SK-N-SH (cell line): ENCODE measurements around the gene BEND5. TPM values are rescaled to one million over a fixed set of nuclear protein-coding genes. Genes with fewer than 3 reads are reported as not detected.

ENCODE experiments used
- CTCF ChIA-PET: fragments of 300-600, 350-600 bp; formaldehyde crosslinking; extraction: SDS; loops from one replicate; lab custom pipeline; 2021; lab: Yijun Ruan, JAX
- POLR2A ChIA-PET: fragments of 350-600 bp; sonication (Branson Sonifier 250); formaldehyde crosslinking; extraction: SDS; loops from one replicate; lab custom pipeline; 2020; ENCODE audit warnings: antibody characterized with exemption, inconsistent platforms; lab: Yijun Ruan, JAX
- DNase-seq: peaks from one replicate; pipeline ENCODE4 v3.0.0; 2012
- H2AFZ ChIP-seq: fragments of 200-600 bp; sonication (generic); 2 replicates; pipeline ENCODE4 v1.8.1; 2016; ENCODE audit warnings: antibody characterized with exemption, mild to moderate bottlenecking, low read depth
- H3F3A ChIP-seq: fragments of 200-600 bp; sonication (generic); replicated peaks from 2 replicates; pipeline ENCODE3; 2016; ENCODE audit warnings: antibody characterized with exemption, mild to moderate bottlenecking; ENCODE audit not compliant: insufficient read depth
- H3K27ac ChIP-seq, 2 experiments: fragments of 200-500 bp in 1 of 2; fragments of 200-600 bp in 1 of 2; sonication (Bioruptor generic) in 1 of 2; sonication (generic), shearing (Covaris generic) in 1 of 2; 2 replicates each; pipeline versions ENCODE4 v1.5.1 to v1.6.1; 2014 to 2016; ENCODE audit warnings: low read depth in 2 of 2, inconsistent platforms in 1 of 2, low read length in 1 of 2, mild to moderate bottlenecking in 1 of 2, mixed read lengths in 1 of 2
- H3K27me3 ChIP-seq: fragments of 200-600 bp; sonication (generic), shearing (Covaris generic); 2 replicates; pipeline ENCODE4 v1.6.1; 2016; ENCODE audit warnings: mixed run types; ENCODE audit not compliant: insufficient read depth
- H3K36me3 ChIP-seq, 2 experiments: fragments of 200-500 bp in 1 of 2; fragments of 200-600 bp in 1 of 2; sonication (Bioruptor generic) in 1 of 2; sonication (generic) in 1 of 2; replicated peaks in 1 of 2; 2 replicates each; pipeline versions ENCODE3 to v1.5.1; 2014 to 2016; ENCODE audit warnings: low read length in 1 of 2, mild to moderate bottlenecking in 1 of 2; ENCODE audit not compliant: insufficient read depth in 2 of 2, control insufficient read depth in 1 of 2
- H3K4me1 ChIP-seq, 2 experiments: fragments of 200-500 bp in 1 of 2; fragments of 200-600 bp in 1 of 2; sonication (Bioruptor generic) in 1 of 2; sonication (generic), shearing (Covaris generic) in 1 of 2; 2 replicates each; pipeline versions ENCODE4 v1.5.1 to v1.6.1; 2014 to 2016; ENCODE audit warnings: low read depth in 1 of 2, low read length in 1 of 2, mixed run types in 1 of 2; ENCODE audit not compliant: insufficient read depth in 2 of 2, control insufficient read depth in 1 of 2
- H3K4me2 ChIP-seq: fragments of 200-600 bp; sonication (generic), shearing (Covaris generic); 2 replicates; pipeline ENCODE4 v1.6.1; 2017; ENCODE audit warnings: mixed run types
- H3K4me3 ChIP-seq, 2 experiments: fragments of 200-500 bp in 1 of 2; fragments of 200-600 bp in 1 of 2; sonication (Bioruptor generic) in 1 of 2; sonication (generic), shearing (Covaris generic) in 1 of 2; 2 replicates each; pipeline versions ENCODE4 v1.5.1 to v1.8.1; 2014 to 2016; ENCODE audit warnings: low read depth in 2 of 2, inconsistent platforms in 1 of 2, low read length in 1 of 2, mild to moderate bottlenecking in 1 of 2, mixed read lengths in 1 of 2, moderate library complexity in 1 of 2
- H3K79me2 ChIP-seq: fragments of 200-600 bp; sonication (generic); 2 replicates; pipeline ENCODE4 v1.8.1; 2017; ENCODE audit warnings: mild to moderate bottlenecking; ENCODE audit not compliant: insufficient read depth
- H3K9ac ChIP-seq: fragments of 200-600 bp; sonication (generic); 2 replicates; pipeline ENCODE4 v1.6.1; 2017; ENCODE audit warnings: mixed run types
- H3K9me2 ChIP-seq: fragments of 200-600 bp; sonication (generic); 2 replicates; pipeline ENCODE4 v1.6.1; 2017; ENCODE audit warnings: mixed run types
- H3K9me3 ChIP-seq: fragments of 200-600 bp; sonication (generic); 2 replicates; pipeline ENCODE4 v1.6.1; 2017; ENCODE audit warnings: mixed run types, mild to moderate bottlenecking, moderate library complexity
- H4K20me1 ChIP-seq: fragments of 200-600 bp; sonication (generic); 2 replicates; pipeline ENCODE4 v1.6.1; 2017; ENCODE audit warnings: mild to moderate bottlenecking, mixed run types; ENCODE audit not compliant: insufficient read depth
- ELF1 ChIP-seq: IDR thresholded peaks from 2 replicates; pipeline ENCODE4 v1.4.0; 2012
- FOSL2 ChIP-seq: IDR thresholded peaks from 2 replicates; pipeline ENCODE4 v1.4.0; 2012; ENCODE audit warnings: low read depth, mild to moderate bottlenecking, moderate library complexity, borderline replicate concordance
- FOXJ3 ChIP-seq: sonication (generic); formaldehyde crosslinking; IDR thresholded peaks from 2 replicates; pipeline ENCODE4 v1.5.1; 2020; ENCODE audit warnings: mild to moderate bottlenecking, missing genetic modification reagents
- GATA2 ChIP-seq: sonication (generic); formaldehyde crosslinking; IDR thresholded peaks from 2 replicates; pipeline ENCODE4 v1.5.0; 2020; ENCODE audit warnings: mild to moderate bottlenecking, missing genetic modification reagents
- IRF3 ChIP-seq: fragments of 150-350 bp; IDR thresholded peaks from 2 replicates; pipeline ENCODE4 v1.6.1; 2016; ENCODE audit warnings: mild to moderate bottlenecking, low read depth, low read length
- MAX ChIP-seq: IDR thresholded peaks from 2 replicates; pipeline ENCODE4 v1.4.0; 2012; ENCODE audit warnings: low read depth
- MEF2A ChIP-seq: IDR thresholded peaks from 2 replicates; pipeline ENCODE4 v1.4.0; 2012; ENCODE audit warnings: low read depth, borderline replicate concordance
- MXI1 ChIP-seq: IDR thresholded peaks from 2 replicates; pipeline ENCODE4 v1.6.1; 2012; ENCODE audit warnings: mild to moderate bottlenecking, low read depth, low read length, improper control_type of control experiment
- NFIC ChIP-seq: IDR thresholded peaks from 2 replicates; pipeline ENCODE4 v1.4.0; 2012; ENCODE audit warnings: borderline replicate concordance
- NRF1 ChIP-seq: IDR thresholded peaks from 2 replicates; pipeline ENCODE4 v1.6.1; 2012; ENCODE audit warnings: low read depth, mild to moderate bottlenecking, low read length
- PBX3 ChIP-seq: IDR thresholded peaks from 2 replicates; pipeline ENCODE4; 2012
- POLR2AphosphoS5 ChIP-seq: IDR thresholded peaks from 2 replicates; pipeline ENCODE4 v1.6.1; 2012; ENCODE audit warnings: low read depth, low read length
- RCOR1 ChIP-seq: fragments of 150-350 bp; IDR thresholded peaks from 2 replicates; pipeline ENCODE4 v1.6.1; 2017; ENCODE audit warnings: antibody characterized with exemption, low read length
- REST ChIP-seq: IDR thresholded peaks from 2 replicates; pipeline ENCODE4 v1.6.1; 2012; ENCODE audit warnings: mild to moderate bottlenecking, low read depth, low read length, moderate library complexity
- RFX5 ChIP-seq: IDR thresholded peaks from 2 replicates; pipeline ENCODE4 v1.6.1; 2012; ENCODE audit warnings: mild to moderate bottlenecking, improper control_type of control experiment, low read length
- RXRA ChIP-seq: IDR thresholded peaks from 2 replicates; pipeline ENCODE4 v1.4.0; 2012; ENCODE audit warnings: low read depth, mild to moderate bottlenecking, borderline replicate concordance
- TEAD4 ChIP-seq: IDR thresholded peaks from 2 replicates; pipeline ENCODE4 v1.4.0; 2012; ENCODE audit warnings: mild to moderate bottlenecking, borderline replicate concordance; ENCODE audit not compliant: insufficient read depth
- USF1 ChIP-seq: IDR thresholded peaks from 2 replicates; pipeline ENCODE4 v1.4.0; 2012; ENCODE audit warnings: low read depth, borderline replicate concordance
- USF2 ChIP-seq: fragments of 150-350 bp; IDR thresholded peaks from 2 replicates; pipeline ENCODE4 v1.6.1; 2017; ENCODE audit warnings: antibody characterized with exemption, low read length, low read depth, borderline replicate concordance
- WGBS: methylation state at CpG from one replicate; pipeline ENCODE4 v1.1.6; 2017; ENCODE audit warnings: low lambda C conversion rate; 5-methylcytosine and 5-hydroxymethylcytosine counted together
- polyA plus RNA-seq, 3 experiments: library from polyadenylated mRNA; depleted of rRNA; stranded (reverse); fragments of >200 nt; gene quantifications; 2 replicates each; pipeline ENCODE4 v1.2.3, GENCODE V29; 2012

BEND5 gene
- polyA plus RNA-seq, 1 of the 3 experiments (the other 2 are of a cell fraction): 5.6 TPM

GRCh38 chr1:48686159-48686558 is 90.5 kb downstream of the BEND5 start (continued):
- TF ChIP-seq IRF3: no peak
- TF ChIP-seq TEAD4: no peak
- no peak for TF ChIP-seq FOXJ3
- TF ChIP-seq NRF1: no peak

- Histone ChIP-seq H3K4me2 (no peak overlapping the region), H3K36me3 (no peaks in the 10 kb centered on the region), H3K4me3 (no peak overlapping the region), H3K9me2 (no peaks in the 10 kb centered on the region), H2AFZ (no peak overlapping the region), H3K27me3 (no peaks in the 10 kb centered on the region), H3F3A (no peaks in the 10 kb centered on the region), H3K4me1 (peaks cover 0 to 2% of the 10 kb centered on the region in 2 experiments; a peak in 1 of 4 replicates), H3K9ac (no peak overlapping the region), H4K20me1 (no peaks in the 10 kb centered on the region)
- ChIA-PET POLR2A (no interaction called here), CTCF (interaction anchor here (5.7 kb wide), 1 partner anchor 12 kb away, joined by 34 read pairs; no protein-coding TSS in a partner anchor)
- no peak for DNase-seq
- TF ChIP-seq RCOR1 (no peak), GATA2 (CRISPR knock-in tag) (no peak), MAX (no peak), USF2 (no peak), FOSL2 (no peak), MEF2A (no peak), FOXJ3 (no peak)
- TF ChIP-seq, all 33 proteins: peak for 0
- Histone ChIP-seq H3K79me2 (no peaks in the 10 kb centered on the region), H3K9me3 (no peaks in the 10 kb centered on the region), H3K27ac (no peak overlapping the region)
- WGBS: 93% methylated on average over 4 of the region's 4 CpGs
These were observed 92.3 kb downstream of the BEND5 start for GRCh38 chr1:48684381-48684780.

- no peak for DNase-seq
- H3K27ac ChIP-seq: no peak overlapping the region
- no peak overlapping the region for H3K4me2 ChIP-seq
- POLR2A ChIA-PET: no interaction called here
- H3K27me3 ChIP-seq: no peaks in the 10 kb centered on the region
- H3K4me3 ChIP-seq: no peak overlapping the region
- no peak overlapping the region for H3K9ac ChIP-seq
- H3K9me2 ChIP-seq: no peaks in the 10 kb centered on the region
- H3K36me3 ChIP-seq: no peaks in the 10 kb centered on the region
- H4K20me1 ChIP-seq: no peaks in the 10 kb centered on the region
- 82% methylated on average over 3 of the region's 3 CpGs for WGBS
- H3K79me2 ChIP-seq: no peaks in the 10 kb centered on the region
- no peak overlapping the region for H2AFZ ChIP-seq
- H3K9me3 ChIP-seq: no peaks in the 10 kb centered on the region
- H3K4me1 ChIP-seq: peaks cover 0 to 2% of the 10 kb centered on the region in 2 experiments; a peak in 1 of 4 replicates
- CTCF ChIA-PET: interaction anchor here (1.1 to 5.7 kb wide), 4 partner anchors 13 to 1665 kb away, joined by 3 to 34 read pairs (median 3); no protein-coding TSS in a partner anchor
- no peaks in the 10 kb centered on the region for H3F3A ChIP-seq
- TF ChIP-seq REST: no peak
- no peak for TF ChIP-seq POLR2AphosphoS5
- no peak for TF ChIP-seq RFX5
- TF ChIP-seq PBX3: no peak
- no peak for TF ChIP-seq USF1
- TF ChIP-seq RXRA: no peak
- TF ChIP-seq MXI1: no peak
- no peak for TF ChIP-seq NFIC
- no peak for TF ChIP-seq ELF1
These were observed 92.9 kb downstream of the BEND5 start for GRCh38 chr1:48683839-48684238.
